K562 (cell line): ENCODE results near the gene RGL2. TPM values are rescaled to one million over a fixed set of nuclear protein-coding genes. Genes with fewer than 3 reads are reported as not detected.
A peak's percentile ranks its signal among the peaks of the same experiment; 100 is the strongest.

ENCODE experiments used
- ASH1L ChIP-seq: fragments of 450-650 bp; IDR thresholded peaks from 2 replicates; pipeline ENCODE4 v1.6.1; 2018; ENCODE audit warnings: borderline replicate concordance, mild to moderate bottlenecking, low read depth; ENCODE audit not compliant: partially characterized antibody
- CCAR2 ChIP-seq: fragments of 200-400 bp; formaldehyde crosslinking; IDR thresholded peaks from 2 replicates; pipeline ENCODE4 v1.6.1; 2017; ENCODE audit warnings: mild to moderate bottlenecking, low read depth, low read length
- E2F1 ChIP-seq: sonication (generic); formaldehyde crosslinking; IDR thresholded peaks from 2 replicates; pipeline ENCODE4 v1.8.1; 2023; ENCODE audit warnings: mild to moderate bottlenecking, missing genetic modification reagents, moderate library complexity
- FOXK1 ChIP-seq: sonication (generic); formaldehyde crosslinking; IDR thresholded peaks from 2 replicates; pipeline ENCODE4 v1.8.0; 2022; ENCODE audit warnings: missing genetic modification reagents, mild to moderate bottlenecking, borderline replicate concordance
- HLTF ChIP-seq: fragments of 450-650 bp; IDR thresholded peaks from 2 replicates; pipeline ENCODE4 v1.6.1; 2016
- IFI16 ChIP-seq: fragments of 250-450 bp; sonication (Bioruptor Pico); IDR thresholded peaks from 2 replicates; pipeline ENCODE4 v2.1.2; 2022; ENCODE audit warnings: mild to moderate bottlenecking, inconsistent platforms
- MNT ChIP-seq, 2 experiments: fragments of 450-650 bp; conservative IDR thresholded peaks; 2 replicates each; pipeline ENCODE4 v1.6.1; 2017; ENCODE audit warnings: mild to moderate bottlenecking in 2 of 2, moderate library complexity in 2 of 2
- PBX2 ChIP-seq, 2 experiments: IDR thresholded peaks in 1 of 2; conservative IDR thresholded peaks in 1 of 2; 2 replicates each; pipeline ENCODE4 v1.6.1; 2016; ENCODE audit warnings: low read depth in 2 of 2, mild to moderate bottlenecking in 1 of 2, missing compliant biosample characterization in 1 of 2, missing genetic modification characterization in 1 of 2, moderate library complexity in 1 of 2
- SOX6 ChIP-seq: fragments of 450-650 bp; IDR thresholded peaks from 2 replicates; pipeline ENCODE4 v1.6.1; 2014; ENCODE audit warnings: mild to moderate bottlenecking
- THRAP3 ChIP-seq: fragments of 450-650 bp; IDR thresholded peaks from 2 replicates; pipeline ENCODE4 v1.6.1; 2016; ENCODE audit warnings: mild to moderate bottlenecking, inconsistent platforms, borderline replicate concordance
- UBTF ChIP-seq, 2 experiments: IDR thresholded peaks; 2 replicates each; pipeline ENCODE4 v1.6.1; 2012; ENCODE audit warnings: improper control_type of control experiment in 2 of 2, low read depth in 2 of 2, low read length in 2 of 2, borderline replicate concordance in 1 of 2
- ZNF124 ChIP-seq: sonication (generic); formaldehyde crosslinking; IDR thresholded peaks from 2 replicates; pipeline ENCODE4 v1.8.1; 2022; ENCODE audit warnings: missing genetic modification reagents
- ZNF239 ChIP-seq: fragments of 250-450 bp; sonication (Bioruptor Pico); IDR thresholded peaks from 2 replicates; pipeline ENCODE4 v1.4.0; 2020; ENCODE audit warnings: mild to moderate bottlenecking
- ZNF354B ChIP-seq: fragments of 250-450 bp; sonication (Bioruptor Pico); IDR thresholded peaks from 2 replicates; pipeline ENCODE4 v1.4.0; 2020
- ZNF699 ChIP-seq: fragments of 250-450 bp; sonication (Bioruptor Pico); IDR thresholded peaks from 2 replicates; pipeline ENCODE4 v1.8.0; 2021; ENCODE audit warnings: mild to moderate bottlenecking, moderate library complexity; ENCODE audit not compliant: insufficient replicate concordance
- polyA plus RNA-seq, 8 experiments: library from polyadenylated mRNA; depleted of rRNA in 4 of 8; stranded (reverse) in 5 of 8; unstranded in 3 of 8; fragments of >200 nt; fragmentation: Nextera tagmentation in 2 of 8; fragmentation: Illumina TruSeq in 1 of 8; extraction: Ambion mirVana in 2 of 8; extraction: Trizol in 1 of 8; gene quantifications; 2 replicates each; pipeline versions ENCODE4 v1.2.1 to v1.2.3, GENCODE V29; 2011 to 2014; ENCODE audit warnings: inconsistent platforms in 1 of 8, missing spikeins in 1 of 8
- total RNA-seq, 7 experiments: library from RNA; depleted of rRNA in 6 of 7; stranded (reverse); fragments of >200 nt in 6 of 7; fragmentation: Illumina TruSeq in 2 of 7; extraction: Trizol in 2 of 7; gene quantifications; 2 replicates each; pipeline versions ENCODE4 v1.2.1 to v1.2.3, GENCODE V29; 2011 to 2021; ENCODE audit warnings: low replicate concordance in 1 of 7
- TF ChIP-seq, protein P1 (sequence below): fragments of 250-450 bp; sonication (Bioruptor Pico); IDR thresholded peaks from 2 replicates; pipeline ENCODE4 v1.8.0; 2022; ENCODE audit warnings: inconsistent platforms, mild to moderate bottlenecking, moderate library complexity, borderline replicate concordance

The RGL2 gene
- total and polyA plus RNA-seq, 9 of the 15 experiments (the other 6 are each of a cell fraction or from before 2014, with no cell fraction given) = 1.8 to 57.1 (median 19.5) TPM

DNA sequence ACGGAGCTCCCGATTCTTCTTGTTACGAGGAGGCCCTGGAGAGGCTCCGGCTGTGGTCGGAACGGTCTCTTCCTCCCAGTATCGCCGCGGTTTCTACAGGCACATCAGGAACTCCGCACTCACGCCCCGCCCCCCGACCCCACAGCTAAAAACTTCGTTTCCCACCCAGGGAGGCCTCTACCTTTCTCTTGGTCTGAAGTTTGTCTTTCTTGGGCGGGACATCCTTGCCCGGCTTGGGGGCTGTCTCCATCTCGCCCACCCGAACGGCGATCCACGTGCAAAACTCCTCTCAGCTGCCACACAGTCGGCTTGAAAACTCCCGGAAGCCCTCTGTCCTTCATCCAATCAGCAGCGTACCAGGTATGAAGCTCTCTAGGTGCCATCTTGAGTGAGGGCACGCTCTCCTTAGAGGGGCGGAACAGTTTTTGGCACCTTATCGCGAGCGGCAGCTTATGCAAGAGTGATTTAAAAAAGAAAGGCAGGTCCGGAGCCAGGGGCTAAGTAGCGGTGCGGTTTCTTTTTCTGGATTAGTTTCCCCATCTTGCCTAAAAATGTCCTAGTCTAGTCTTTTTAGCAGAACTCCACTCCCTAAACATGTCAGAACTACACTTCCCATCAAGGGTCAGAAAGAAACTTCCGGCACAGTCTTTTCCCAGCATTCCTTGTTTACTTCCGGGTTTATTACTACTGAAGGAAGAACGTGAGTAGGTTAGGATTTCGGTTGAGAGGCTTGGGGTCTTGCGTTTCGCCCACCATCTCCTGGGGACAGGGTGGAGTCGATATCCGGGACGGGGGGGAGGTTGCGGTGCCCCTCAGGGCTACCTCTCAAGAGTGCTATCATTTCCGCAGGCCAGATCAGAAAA is 9.6 kb downstream of the RGL2 start, which contains the start of the genes PFDN6 and WDR46 (continued):
- TF ChIP-seq CCAR2 (no peak), PBX2 (CRISPR knock-in tag; IDR thresholded peaks at IDR 0.05; ENCODE audit: low read depth) (no peak), PBX2 (tag; conservative IDR thresholded peaks at IDR 0.05; ENCODE audit: low read depth) (no peak), ZNF124 (no peak), ASH1L (peak; percentile 90), ZNF239 (CRISPR knock-in tag) (peak; percentile 58; the same call in 1 of the 2 replicates), E2F1 (CRISPR knock-in tag) (no peak), MNT (conservative IDR thresholded peaks at IDR 0.05) (peak; percentile 98 to 99), IFI16 (CRISPR knock-in tag) (no peak), UBTF (IDR thresholded peaks at IDR 0.05; ENCODE audit: borderline replicate concordance in 1 of 2, low read depth in 2 of 2, low read length in 2 of 2) (0 out of 4 replicates have a peak, but pooled peaks of 1 of the 2 experiments have one; percentile 23), SOX6 (no peak), ZNF354B (CRISPR knock-in tag) (0 out of 2 replicates have a peak, but pooled peaks have one; percentile 23), FOXK1 (peak; percentile 96; the same call in 1 of the 2 replicates), ZNF699 (CRISPR knock-in tag) (no peak), HLTF (no peak), THRAP3 (no peak)
- TF ChIP-seq, protein P1, sequence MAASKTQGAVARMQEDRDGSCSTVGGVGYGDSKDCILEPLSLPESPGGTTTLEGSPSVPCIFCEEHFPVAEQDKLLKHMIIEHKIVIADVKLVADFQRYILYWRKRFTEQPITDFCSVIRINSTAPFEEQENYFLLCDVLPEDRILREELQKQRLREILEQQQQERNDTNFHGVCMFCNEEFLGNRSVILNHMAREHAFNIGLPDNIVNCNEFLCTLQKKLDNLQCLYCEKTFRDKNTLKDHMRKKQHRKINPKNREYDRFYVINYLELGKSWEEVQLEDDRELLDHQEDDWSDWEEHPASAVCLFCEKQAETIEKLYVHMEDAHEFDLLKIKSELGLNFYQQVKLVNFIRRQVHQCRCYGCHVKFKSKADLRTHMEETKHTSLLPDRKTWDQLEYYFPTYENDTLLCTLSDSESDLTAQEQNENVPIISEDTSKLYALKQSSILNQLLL (CRISPR knock-in tag) = no peak
